Measurements from ENCODE around the gene TMEM154. TPM values are rescaled to one million over a fixed set of nuclear protein-coding genes. Genes with fewer than 3 reads are reported as not detected.

TMEM154 gene
- total RNA-seq, 1 experiment from 2014 or later, result 72.2 TPM

DNA sequence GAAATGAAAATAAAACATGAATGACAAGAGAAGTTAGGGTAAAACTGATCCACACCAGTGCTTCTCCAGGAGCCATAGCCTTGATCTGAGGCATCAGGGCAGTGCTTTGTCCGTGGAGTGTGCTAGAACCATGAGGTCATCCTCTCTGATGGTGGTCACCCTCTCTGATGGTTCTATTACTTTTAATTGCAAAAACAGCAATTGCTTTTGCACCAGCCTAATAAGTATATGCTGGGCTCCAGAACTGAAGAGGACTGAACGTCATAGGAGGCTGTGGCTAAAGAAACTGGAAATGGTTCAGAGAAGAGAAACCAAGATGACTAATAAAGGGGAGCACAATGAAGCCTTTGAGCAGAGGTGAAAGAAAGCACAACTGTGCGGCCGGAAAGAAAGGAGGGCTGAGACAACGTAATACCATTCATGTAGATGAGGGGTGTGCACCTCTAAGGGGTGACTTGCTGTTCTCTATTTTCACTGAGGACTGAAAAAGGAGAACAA, 17.0 kb upstream of the TMEM154 start:
- peak; percentile 87 for DNase-seq (ENCODE audit: low spot score)

DNA sequence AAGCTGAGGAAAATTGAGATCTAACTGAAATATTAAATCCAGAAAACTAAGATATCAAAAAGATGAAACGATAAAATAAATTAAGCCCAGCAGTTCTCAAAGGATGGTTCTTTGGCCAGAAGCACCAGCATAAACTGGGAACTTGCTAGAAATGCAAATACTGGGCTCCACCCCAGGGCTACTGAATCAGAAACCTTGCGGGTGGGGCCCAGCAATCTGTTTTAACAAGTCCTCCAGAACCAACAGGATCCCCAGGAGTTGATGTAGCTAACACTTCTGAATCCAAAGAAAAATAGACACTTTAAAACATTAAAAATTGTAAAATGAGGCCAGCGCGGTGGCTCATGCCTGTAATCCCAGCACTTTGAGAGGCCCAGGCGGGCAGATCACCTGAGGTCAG, 14.1 kb upstream of the TMEM154 start:
- DNase-seq (ENCODE audit: low spot score), result no peak

DNA sequence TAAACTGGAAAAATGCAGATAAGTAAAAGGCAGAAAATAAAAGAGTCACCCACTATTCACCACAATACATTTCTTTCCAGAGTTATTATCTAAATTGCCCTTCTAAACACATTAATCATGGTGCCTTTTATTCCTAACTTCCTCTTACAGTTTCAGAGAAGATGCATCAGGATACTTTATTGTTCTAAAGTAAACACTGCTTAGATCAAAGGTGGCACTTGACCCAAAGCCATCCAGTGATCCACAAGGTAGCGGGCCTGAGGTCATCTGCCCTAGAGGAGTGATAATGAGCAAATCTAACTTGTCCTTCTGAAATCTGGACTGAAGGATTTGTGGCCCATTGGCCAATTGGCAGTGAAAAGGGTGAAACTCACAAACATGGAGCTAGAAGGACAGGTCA, 12.0 kb upstream of the TMEM154 start:
- peak; percentile 59 for DNase-seq (ENCODE audit: low spot score)

DNA sequence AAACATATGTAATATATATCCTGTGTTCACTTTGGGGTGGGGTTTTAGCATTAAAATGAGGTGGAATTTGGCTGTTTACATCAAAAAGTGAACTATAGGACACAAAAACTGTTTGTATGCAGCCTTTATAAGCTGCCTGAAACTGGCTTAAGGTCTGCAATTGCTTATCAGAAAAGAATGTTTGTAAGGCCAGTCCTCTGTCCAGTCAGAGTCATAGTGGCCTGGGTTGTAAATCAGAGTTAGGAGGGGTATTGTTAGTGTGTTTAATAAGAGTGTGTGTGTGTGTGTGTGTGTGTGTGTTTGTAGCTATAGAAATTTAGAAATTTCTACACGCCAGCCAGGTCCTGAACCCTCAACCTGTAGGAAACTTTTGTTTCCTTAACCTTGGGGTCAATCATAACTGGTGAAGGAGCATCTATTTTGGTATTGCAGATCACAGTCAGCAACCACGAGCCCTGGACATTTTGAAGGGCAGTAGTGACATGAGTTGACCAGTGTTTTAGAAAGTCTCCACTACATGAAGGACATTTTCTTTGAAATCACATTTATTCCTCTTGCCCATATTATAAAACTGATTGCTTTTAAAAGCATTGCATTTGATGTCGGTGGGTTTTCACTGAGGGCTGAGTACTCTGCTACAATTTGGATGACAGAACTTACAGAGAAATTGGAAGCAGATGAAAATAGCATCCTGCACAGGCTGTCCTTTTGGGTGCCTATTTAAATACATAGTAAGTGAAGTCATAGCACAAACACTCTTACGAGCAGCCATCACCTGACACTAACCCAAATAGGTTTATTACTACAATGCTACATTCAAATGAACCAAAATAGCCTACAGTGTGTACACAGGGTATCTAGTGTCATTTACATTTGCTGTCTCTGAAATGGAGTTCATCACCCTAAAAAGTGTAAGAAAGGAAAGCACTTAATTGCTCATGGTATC, 11.2 kb upstream of the TMEM154 start:
- peak; percentile 48 for DNase-seq (ENCODE audit: low spot score)

DNA sequence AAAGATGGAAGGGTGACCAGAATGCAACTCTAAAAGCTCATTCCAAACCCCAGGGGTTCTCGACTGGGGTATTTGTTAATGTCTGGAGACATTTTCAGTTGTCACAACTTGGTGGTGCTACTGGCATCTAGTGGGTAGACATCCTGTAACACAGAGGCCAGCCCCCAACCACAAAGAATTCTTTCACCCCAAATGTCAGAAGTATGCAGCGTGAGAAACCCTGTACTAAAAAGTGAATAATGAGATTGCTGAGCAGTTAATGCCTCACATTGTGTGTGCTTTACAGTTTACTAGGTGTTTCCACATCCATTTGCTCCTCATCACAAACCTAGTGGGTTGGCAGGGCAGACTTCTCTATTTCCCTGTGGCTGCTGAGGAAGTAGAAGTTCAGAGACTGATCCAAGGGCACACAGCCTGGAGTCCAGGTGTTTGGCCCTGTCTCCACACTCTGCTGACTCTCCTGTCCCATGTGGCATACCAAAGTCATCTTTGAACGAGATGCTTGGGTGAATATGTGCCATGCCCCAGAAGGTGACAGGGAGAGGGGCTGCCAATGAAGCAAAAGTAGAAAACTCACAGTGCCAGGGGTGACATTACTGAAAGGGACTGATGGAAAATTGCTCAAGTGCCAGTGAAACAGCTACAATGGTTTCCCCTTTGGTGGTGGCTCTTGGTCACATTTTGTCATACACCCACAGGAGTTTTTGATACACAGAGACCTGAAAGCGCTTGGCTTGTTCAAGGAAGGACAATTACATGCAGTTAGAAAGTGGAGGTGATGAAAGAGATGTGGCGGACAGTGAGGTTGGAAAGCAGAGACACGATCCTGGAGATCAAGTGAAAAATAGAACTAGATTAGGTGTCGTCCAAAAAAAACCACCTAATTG, 10.1 kb upstream of the TMEM154 start:
- no peak for DNase-seq (ENCODE audit: low spot score)

DNA sequence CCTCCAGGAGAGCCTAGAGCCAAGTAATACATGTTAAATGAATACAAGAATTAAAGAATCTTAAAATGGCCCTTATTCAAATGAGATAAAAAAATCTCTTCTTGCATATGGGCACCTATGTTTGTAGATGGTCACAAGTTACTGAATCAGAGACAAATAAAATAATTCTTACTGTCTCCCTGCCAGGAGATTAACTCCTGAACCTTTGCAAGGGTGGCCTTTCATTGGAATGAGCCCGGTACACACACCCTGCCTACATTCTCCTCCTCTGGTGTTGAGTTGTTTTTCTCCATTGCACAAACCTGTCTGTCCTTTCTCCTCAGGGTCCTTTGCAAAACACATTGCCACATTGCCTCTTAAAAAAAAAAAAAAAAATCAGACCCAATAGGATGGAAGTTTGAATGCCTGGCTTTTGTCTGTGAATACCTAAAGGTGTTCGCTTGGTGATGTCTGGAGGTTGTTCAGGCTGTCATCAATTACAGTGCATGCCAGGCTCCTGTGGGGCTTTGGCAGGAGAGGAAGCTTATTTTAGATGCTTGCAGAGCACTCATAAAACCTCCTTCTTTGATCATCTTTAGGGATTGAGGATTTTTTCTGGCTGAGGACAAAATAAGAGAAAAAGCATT, 8.3 kb upstream of the TMEM154 start:
- no peak for DNase-seq (ENCODE audit: low spot score)

DNA sequence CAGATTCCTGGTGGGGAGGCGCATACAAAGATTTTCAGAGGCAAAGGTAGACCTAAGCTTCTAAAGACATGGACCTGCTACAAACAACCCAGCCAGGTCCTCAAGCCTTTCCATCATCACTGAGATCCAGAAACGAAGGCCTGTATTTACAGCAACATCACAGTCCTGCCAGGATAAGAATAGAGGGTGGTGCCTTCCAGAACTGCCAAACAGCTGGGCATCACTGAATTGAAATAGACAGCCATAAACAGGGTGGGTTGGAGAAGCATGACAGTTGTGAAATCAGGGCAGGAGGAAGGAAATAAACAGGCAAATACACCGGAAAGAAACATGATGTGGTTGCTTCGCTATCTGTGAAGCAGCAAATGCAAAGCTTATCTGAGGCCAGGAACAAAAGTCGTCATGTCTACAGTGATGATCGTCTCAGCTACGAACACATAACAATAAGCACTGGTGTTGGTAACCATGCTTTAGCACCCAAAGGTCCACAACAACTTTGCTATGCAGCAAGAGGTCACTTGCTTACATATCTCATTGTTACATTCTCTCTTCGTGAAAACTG, 6.7 kb upstream of the TMEM154 start:
- DNase-seq (ENCODE audit: low spot score), result no peak

DNA sequence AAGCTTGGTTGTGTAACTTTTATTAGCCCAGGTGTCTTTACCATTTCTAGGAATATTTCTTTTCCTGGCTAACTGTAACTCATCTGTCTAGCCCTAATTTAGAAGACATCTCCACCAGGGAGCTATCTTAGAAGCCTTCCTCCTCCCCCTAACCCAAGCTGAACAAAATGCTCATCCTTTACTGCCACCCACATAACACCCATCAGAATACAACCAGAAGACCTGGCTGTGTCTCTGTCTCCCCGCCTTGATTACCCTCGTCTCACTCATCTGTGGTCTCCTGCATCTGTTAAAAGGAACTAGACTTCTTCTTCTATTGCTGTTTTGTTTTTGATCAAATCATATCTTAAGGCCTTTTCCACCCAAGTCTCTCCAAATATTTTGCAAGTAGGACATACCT, 4.8 kb upstream of the TMEM154 start:
- no peak for DNase-seq (ENCODE audit: low spot score)

DNA sequence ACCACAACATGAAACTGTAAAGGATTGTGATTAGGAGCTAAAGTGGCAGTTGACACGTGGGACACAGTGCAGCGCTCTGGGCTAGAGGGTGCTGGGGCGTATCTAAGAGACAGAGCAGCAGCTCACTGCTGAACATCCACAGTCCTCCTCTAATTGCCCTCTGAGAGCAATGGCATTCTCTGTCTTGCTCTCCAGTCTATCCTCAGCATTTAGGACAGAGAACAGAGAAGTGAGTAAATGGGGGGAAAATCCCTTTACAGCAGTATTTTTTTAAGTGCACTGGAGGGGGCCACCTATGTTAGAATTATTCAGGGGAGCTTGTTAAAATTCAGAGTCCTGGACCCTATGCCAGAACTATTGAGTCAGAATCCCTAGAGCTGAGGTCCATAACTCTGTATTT, 4.2 kb upstream of the TMEM154 start:
- DNase-seq (ENCODE audit: low spot score), result no peak

DNA sequence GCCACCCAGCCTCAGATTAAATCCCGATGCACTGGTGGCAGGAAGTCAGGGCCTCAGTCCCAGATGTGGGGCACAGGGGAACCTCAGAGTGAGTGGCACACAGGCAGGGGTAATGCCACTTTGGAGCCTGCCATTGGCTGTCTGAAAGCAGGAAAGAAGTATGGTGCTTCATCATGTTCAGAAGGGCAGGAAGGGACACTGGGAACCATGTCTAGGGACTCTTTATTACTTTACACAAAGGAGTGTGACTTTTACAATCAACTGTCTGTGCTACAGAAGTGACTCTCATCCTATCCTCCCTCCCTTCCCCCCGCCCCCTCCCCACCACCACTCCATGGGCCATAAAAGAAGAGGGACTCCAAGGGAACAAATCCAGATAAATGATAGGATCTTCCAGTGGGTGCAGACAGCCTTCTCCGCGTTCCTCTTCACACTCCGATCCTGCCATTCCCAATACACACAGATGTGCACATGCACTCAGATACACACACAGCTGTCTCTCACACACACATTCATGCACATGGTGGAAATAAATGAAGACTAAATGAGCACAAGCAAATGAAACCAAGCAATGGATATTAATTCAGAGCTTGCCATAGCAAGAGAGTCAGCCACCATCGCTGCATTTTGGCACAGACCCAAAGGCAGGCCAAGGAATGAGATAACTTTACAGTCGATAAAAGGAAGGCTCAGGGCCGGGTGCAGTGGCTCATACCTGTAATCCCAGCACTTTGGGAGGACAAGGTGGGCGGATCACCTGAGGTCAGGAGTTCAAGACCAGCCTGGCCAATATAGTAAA, 2.5 kb upstream of the TMEM154 start:
- no peak for DNase-seq (ENCODE audit: low spot score)

DNA sequence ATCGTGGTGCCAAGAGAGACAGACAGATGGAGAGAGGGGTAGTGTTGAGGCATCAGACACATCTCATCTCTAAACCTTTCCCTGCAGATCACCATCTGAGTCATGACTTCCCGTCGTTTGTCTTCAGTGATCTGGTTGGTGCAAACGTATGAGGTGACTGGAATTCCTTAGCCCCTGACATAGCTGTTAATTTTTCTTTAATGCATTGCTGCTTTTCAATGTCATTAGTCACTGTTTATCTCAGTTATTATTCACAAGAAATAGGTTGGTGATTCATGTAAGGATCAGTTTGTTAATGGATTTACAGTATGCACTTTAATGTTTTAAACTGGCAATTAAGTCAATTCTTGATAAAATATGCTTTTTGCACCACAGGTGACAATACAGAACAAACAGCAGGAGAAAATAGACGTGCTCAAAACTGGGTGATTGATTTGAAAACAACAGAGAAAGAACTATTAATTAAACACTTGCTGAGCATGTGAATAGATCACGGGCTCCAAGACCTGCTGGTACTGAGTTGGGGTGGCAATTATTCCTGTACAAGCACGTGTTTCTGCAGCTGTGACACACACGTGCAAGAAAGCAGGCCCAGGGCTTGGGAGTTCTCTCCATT, 1.3 kb upstream of the TMEM154 start:
- DNase-seq (ENCODE audit: low spot score), result peak; percentile 98

DNA sequence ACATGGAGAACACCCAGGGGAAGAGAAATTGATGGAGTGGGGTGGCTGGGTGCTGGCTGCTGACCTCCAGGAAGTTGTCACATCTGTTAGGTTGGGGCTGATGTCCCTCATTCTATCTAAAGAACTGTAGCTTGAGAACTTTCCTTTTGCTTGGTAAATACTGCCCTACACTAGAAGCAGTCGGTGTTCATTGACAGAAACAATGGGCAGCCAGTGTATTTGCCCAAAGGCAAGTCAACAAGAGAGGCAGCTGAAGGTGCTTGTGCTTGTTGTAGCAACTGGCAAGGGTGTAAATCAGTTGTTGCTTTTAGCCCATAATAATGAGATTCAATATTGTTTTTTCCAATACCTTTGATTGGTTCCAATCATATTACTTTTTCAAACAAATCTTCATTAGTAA, 956 bp downstream of the TMEM154 start:
- no peak for DNase-seq (ENCODE audit: low spot score)

DNA sequence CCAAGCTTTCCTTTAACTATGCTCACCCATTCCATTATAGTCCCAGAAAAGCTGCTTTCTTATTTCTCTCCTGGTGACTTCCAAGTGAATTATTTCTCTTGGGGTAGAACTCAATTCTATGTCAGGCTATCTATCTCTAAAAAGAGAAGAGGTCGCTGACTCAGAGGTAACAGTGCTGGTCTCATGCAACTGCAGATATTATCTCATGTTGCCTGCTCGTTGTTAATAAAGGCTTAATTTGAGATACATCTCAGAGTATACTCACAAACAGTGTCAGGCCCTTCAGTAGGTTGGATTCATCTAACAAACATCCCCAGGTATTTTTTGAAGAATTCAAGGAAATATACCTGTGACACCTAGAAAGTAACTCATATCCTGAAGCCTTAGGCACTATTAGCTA, 2.7 kb downstream of the TMEM154 start:
- no peak for DNase-seq (ENCODE audit: low spot score)

DNA sequence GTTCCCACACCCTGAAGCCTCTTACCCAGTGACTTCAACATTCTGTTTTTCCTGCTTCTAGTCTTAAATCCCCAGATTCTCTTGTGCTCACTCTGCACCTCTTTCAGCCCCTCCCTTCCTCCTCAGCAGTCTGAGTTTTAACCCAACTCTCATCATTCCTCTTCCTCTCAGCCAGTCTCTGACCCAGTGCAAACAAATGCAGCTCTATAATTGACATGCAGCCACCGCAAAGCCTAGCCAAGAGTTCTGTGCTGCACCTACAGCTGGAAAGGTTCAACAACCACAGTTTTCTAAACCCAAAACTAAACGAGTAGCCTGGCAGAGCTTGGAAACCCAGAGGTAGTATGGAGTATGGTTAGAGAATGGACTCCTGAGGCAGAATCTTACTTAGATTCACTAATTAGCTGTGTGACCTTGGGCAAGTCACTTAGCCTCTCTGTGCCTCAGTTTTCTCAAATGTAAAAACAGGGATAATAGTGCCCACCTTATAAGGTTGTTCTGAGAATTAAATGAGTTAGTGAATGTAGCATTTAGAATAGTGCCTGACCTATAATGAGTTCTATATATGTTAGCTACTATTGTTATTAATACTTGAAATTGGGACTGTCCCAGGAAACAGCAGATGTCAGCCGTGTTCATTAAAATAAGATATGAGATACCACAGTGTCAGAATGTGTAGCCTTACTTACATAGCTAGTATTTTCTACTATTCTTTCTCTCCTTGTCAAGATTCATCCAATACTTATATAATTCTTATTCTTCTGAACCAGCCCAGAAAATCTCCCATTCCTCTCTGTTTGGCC, 3.5 kb downstream of the TMEM154 start:
- no peak for DNase-seq (ENCODE audit: low spot score)

DNA sequence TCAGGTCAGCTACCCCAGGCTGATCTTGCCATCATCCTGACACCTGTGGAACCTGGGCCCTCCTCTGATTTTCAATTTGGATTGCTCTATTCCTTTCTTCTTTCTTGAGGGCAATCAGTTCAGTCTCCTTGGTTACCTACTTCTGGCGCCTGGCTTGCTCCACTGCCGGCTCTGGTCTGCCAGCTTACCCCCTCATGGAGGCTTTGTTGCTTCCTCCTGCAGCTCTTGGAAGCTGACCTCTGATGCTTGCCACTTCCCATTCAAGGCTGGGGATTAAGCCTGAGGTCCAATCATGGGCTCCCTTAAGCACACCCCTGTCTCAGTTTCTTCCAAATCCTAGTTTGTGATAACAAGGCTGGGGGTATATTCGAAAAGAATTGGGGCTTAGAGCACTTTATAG, 5.4 kb downstream of the TMEM154 start:
- no peak for DNase-seq (ENCODE audit: low spot score)

DNA sequence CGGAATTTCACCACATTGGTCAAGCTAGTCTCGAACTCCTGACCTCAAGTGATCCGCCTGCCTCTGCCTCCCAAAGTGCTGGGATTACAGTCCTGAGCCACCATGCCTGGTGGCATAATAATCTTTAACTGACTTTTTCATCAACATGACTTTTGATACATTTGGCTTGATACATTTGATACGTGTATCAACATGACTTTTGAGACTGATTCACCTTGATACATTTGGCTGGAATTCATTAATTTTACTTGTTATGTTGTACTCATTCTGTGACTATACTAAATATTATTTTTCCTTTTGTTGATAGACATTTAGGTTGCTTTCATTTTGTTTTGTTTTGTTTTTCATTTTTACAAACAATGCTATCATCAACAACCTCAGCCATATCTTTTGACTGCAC, 6.3 kb downstream of the TMEM154 start:
- DNase-seq (ENCODE audit: low spot score), result no peak

DNA sequence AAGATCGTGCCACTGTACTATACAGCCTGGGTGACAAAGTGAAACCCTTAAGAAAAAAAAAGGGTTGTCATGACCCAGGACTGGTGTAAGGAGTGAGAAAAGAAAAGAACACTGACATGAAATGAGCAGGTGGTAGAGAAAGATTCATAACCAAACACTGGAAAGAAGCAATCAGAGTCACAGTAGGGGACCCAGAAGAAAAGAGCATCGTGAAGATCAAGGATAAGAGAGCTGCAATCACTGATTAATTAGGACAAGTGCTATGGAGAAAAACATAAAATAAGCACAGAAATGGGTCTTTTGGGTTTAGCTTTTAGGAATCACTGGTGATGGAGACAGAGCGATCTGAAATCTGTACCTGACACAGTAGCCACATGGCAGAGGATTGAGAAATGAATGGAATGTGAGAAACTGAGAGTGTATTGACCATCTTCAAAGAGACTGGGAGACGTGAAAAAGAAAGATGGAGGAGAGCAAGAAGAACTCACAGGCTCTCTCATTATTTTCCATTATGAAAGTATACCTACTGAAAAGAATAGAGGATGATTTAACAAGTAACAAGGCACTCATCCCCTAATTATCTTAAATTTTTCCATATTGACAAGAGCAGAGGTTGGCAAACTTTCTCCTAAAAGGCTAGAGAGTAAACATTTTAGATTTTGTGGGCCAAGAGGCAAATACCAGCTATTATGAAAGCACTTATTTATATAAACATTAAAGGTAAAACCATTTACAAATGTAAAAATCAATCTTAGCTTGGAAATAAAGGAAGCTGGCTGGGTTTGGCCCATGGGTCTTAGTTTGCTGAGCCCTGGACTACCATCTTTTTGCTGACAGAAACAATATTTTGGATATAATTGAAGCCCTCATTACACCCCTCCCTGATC, 7.3 kb downstream of the TMEM154 start:
- DNase-seq (ENCODE audit: low spot score), result no peak

DNA sequence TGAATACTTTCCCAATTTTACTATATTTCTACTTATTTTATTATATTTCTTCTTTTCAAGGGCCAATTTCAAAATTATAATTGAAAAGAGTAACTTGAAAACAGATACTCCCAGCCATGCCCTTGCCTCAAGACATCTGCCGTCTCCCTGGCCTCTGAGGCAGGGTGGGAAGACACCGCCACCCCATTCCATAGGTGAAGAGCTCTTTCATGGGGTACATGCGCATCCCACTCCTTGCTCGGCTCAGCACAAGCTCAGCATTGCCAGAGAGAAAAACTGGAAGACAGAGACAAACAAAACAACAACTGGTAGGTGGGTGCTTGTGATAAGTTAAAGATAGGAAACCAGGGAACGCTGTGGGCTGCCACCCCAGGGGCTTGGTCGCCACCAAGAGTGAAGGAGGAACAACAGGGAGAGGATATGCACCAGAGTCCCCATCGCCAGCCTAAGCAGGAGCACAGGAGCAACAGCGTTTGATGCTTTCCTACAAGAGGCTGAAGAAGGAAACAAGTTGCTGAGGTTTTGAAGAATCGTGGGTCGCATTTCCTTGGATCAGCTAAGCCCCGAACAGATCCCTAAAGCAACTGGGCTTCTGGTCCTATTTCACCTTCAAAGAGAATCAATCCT, 11.3 kb downstream of the TMEM154 start:
- no peak for DNase-seq (ENCODE audit: low spot score)
